Natural killer cell (primary cell): ENCODE results near the gene TBC1D10A. TPM values are rescaled to one million over a fixed set of nuclear protein-coding genes. Genes with fewer than 3 reads are reported as not detected.

Source experiments
- ATAC-seq, 3 donors: fragments of 150-1000 bp in 2 of 3; fragments of 200-7000 bp in 1 of 3; cut with Tn5 transposase; 1 replicate in 1 of 3; 2 replicates in 2 of 3; pipeline ENCODE4 v1.10.0; 2021; ENCODE audit warnings: mild to moderate bottlenecking in 2 of 3, moderate library complexity in 2 of 3
- DNase-seq, 2 donors: peaks; one replicate each; pipeline versions ENCODE4 v3.0.0 to v3.0.0-alpha.2; 2013 to 2021; ENCODE audit warnings: mixed read lengths in 1 of 2
- H3K27ac ChIP-seq: one replicate; pipeline ENCODE4 v1.5.1; 2013; ENCODE audit warnings: mild to moderate bottlenecking, low read length
- H3K27me3 ChIP-seq: one replicate; pipeline ENCODE4 v1.6.1; 2013; ENCODE audit warnings: low read length; ENCODE audit not compliant: control insufficient read depth, insufficient read depth
- H3K36me3 ChIP-seq: one replicate; pipeline ENCODE4 v1.6.1; 2013; ENCODE audit warnings: low read length; ENCODE audit not compliant: control insufficient read depth, insufficient read depth
- H3K4me1 ChIP-seq: one replicate; pipeline ENCODE4 v1.6.1; 2013; ENCODE audit warnings: low read length; ENCODE audit not compliant: control insufficient read depth, insufficient read depth
- H3K4me3 ChIP-seq: one replicate; pipeline ENCODE4 v1.5.1; 2013; ENCODE audit warnings: low read length
- H3K9me3 ChIP-seq: one replicate; pipeline ENCODE4 v1.6.1; 2013; ENCODE audit warnings: low read length; ENCODE audit not compliant: control insufficient read depth, insufficient read depth
- H3K27ac Mint-ChIP-seq, 2 donors: one replicate each; pipeline ENCODE4 v1.8.0; 2022; ENCODE audit warnings: mild to moderate bottlenecking in 2 of 2, mixed read lengths in 2 of 2, moderate library complexity in 1 of 2
- H3K27me3 Mint-ChIP-seq, 2 donors: one replicate each; pipeline ENCODE4 v1.8.0; 2022; ENCODE audit warnings: low read depth in 2 of 2, mixed read lengths in 2 of 2
- H3K36me3 Mint-ChIP-seq: one replicate; pipeline ENCODE4 v1.8.0; 2022; ENCODE audit warnings: mixed read lengths
- H3K4me1 Mint-ChIP-seq, 2 donors: one replicate each; pipeline ENCODE4 v1.8.0; 2022; ENCODE audit warnings: mixed read lengths in 2 of 2
- H3K4me3 Mint-ChIP-seq: one replicate; pipeline ENCODE4 v1.8.0; 2022; ENCODE audit warnings: mild to moderate bottlenecking, moderate library complexity, mixed read lengths
- H3K9me3 Mint-ChIP-seq, 2 donors: one replicate each; pipeline ENCODE4 v1.8.0; 2022; ENCODE audit warnings: mixed read lengths in 2 of 2
- CTCF ChIP-seq: fragments of 200-600 bp; IDR thresholded peaks from one replicate; pipeline ENCODE4 v1.8.0; 2022; ENCODE audit warnings: antibody characterized with exemption
- WGBS: methylation state at CpG from one replicate; pipeline ENCODE4 v1.1.7; 2013; ENCODE audit warnings: missing lambda C conversion rate; ENCODE audit not compliant: insufficient coverage; 5-methylcytosine and 5-hydroxymethylcytosine counted together
- intact Hi-C: fragments of 100-400 bp; cut with micrococcal nuclease; formaldehyde crosslinking; loops from one replicate; pipeline ENCODE4 v1.14.2; 2022
- total RNA-seq, 4 donors: library from RNA; stranded (reverse); fragments of 120-200 nt in 1 of 4; gene quantifications; one replicate each; pipeline versions ENCODE4 v1.2.3 to v1.2.4, GENCODE V29; 2013 to 2022

TBC1D10A gene
- total RNA-seq, 3 donors from 2014 or later (not counting 1 experiment from before 2014, with no cell fraction given), result 38.9 to 48.0 (median 47.9) TPM

DNA sequence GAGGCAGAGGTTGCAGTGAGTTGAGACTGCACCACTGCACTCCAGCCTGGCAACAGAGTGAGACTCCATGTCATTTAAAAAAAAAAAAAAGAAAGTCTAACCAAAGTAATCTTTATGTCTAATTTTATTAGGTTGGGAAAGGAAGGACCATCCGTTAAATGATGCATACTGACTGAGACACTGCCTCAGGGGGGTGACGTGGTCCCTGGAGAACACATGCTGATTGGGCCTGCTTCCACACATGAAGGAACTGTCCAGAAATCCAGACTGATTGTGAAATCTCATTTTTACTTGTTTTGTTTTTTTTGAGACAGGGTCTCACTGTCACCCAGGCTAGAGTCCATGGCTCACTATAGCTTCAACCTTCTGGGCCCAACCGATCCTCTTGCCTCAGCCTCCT is 24.5 kb upstream of the TBC1D10A start:
- no peak overlapping the region for H3K4me3 ChIP-seq
- H3K4me1 ChIP-seq, result peaks cover 40% of the 10 kb centered on the region
- peaks cover 57% of the 10 kb centered on the region for H3K36me3 ChIP-seq
- no peaks in the 10 kb centered on the region for H3K27me3 ChIP-seq
- intact Hi-C loops, result loop anchor here (5.0 kb wide), 1 partner anchor 44 kb away; no protein-coding TSS in a partner anchor
- H3K27ac ChIP-seq, result no peak overlapping the region
- Mint-ChIP-seq H3K9me3 (no peaks in the 10 kb centered on the region), H3K27me3 (no peaks in the 10 kb centered on the region), H3K4me1 (peaks cover 61 to 65% of the 10 kb centered on the region in 2 donors), H3K27ac (peak overlapping the region; percentile 82 to 92), H3K4me3 (no peak overlapping the region), H3K36me3 (no peaks in the 10 kb centered on the region)
- H3K9me3 ChIP-seq, result no peaks in the 10 kb centered on the region
- ATAC-seq (no peak), DNase-seq (no peak)
- no peak for TF ChIP-seq CTCF
- WGBS, result 92% methylated on average over 3 of the region's 3 CpGs

- Histone ChIP-seq H3K4me3 (no peak overlapping the region), H3K27me3 (no peaks in the 10 kb centered on the region), H3K9me3 (no peaks in the 10 kb centered on the region), H3K4me1 (peaks cover 17% of the 10 kb centered on the region), H3K27ac (no peak overlapping the region), H3K36me3 (peaks cover 81% of the 10 kb centered on the region)
- WGBS, result 78% methylated on average over 4 of the region's 4 CpGs
- no peaks in the 10 kb centered on the region for H3K9me3 Mint-ChIP-seq
- no peak for DNase-seq
- no peaks in the 10 kb centered on the region for H3K27me3 Mint-ChIP-seq
- no peak overlapping the region for H3K27ac Mint-ChIP-seq
- peaks cover 38 to 41% of the 10 kb centered on the region in 2 donors for H3K4me1 Mint-ChIP-seq
- TF ChIP-seq CTCF, result no peak
- ATAC-seq, result no peak
- no peaks in the 10 kb centered on the region for H3K36me3 Mint-ChIP-seq
- intact Hi-C loops, result no loop called here
- no peak overlapping the region for H3K4me3 Mint-ChIP-seq
Measured at GRCh38 chr22:30348809-30349208, 22.1 kb upstream of the TBC1D10A start.

- Histone ChIP-seq H3K4me3 (no peak overlapping the region), H3K36me3 (peaks cover 85% of the 10 kb centered on the region), H3K27ac (no peak overlapping the region), H3K27me3 (no peaks in the 10 kb centered on the region), H3K4me1 (peaks cover 14% of the 10 kb centered on the region), H3K9me3 (no peaks in the 10 kb centered on the region)
- ATAC-seq (no peak), DNase-seq (no peak)
- intact Hi-C loops, result no loop called here
- Mint-ChIP-seq H3K4me3 (no peak overlapping the region), H3K27me3 (no peaks in the 10 kb centered on the region), H3K27ac (no peak overlapping the region), H3K36me3 (no peaks in the 10 kb centered on the region), H3K4me1 (peaks cover 34 to 38% of the 10 kb centered on the region in 2 donors), H3K9me3 (no peaks in the 10 kb centered on the region)
- WGBS, result 89% methylated on average over 4 of the region's 4 CpGs
- TF ChIP-seq CTCF, result no peak
Measured at GRCh38 chr22:30348404-30348803, 21.7 kb upstream of the TBC1D10A start.

- Histone ChIP-seq H3K36me3 (peaks cover 88% of the 10 kb centered on the region), H3K9me3 (no peaks in the 10 kb centered on the region), H3K4me1 (peaks cover 6% of the 10 kb centered on the region), H3K4me3 (no peak overlapping the region), H3K27me3 (no peaks in the 10 kb centered on the region), H3K27ac (no peak overlapping the region)
- H3K4me3 Mint-ChIP-seq, result no peak overlapping the region
- peak overlapping the region in 1 of 2 donors; percentile 31 for H3K27ac Mint-ChIP-seq
- intact Hi-C loops, result no loop called here
- WGBS, result 58% methylated on average over 5 of the region's 5 CpGs
- H3K4me1 Mint-ChIP-seq, result peaks cover 25 to 29% of the 10 kb centered on the region in 2 donors
- DNase-seq (no peak), ATAC-seq (no peak)
- H3K36me3 Mint-ChIP-seq, result no peaks in the 10 kb centered on the region
- TF ChIP-seq CTCF, result no peak
- H3K9me3 Mint-ChIP-seq, result no peaks in the 10 kb centered on the region
- no peaks in the 10 kb centered on the region for H3K27me3 Mint-ChIP-seq
Measured at GRCh38 chr22:30347255-30347892, 20.6 kb upstream of the TBC1D10A start.
